ENCODE results near the gene TNFRSF8.

- TF ChIP-seq, protein P1, sequence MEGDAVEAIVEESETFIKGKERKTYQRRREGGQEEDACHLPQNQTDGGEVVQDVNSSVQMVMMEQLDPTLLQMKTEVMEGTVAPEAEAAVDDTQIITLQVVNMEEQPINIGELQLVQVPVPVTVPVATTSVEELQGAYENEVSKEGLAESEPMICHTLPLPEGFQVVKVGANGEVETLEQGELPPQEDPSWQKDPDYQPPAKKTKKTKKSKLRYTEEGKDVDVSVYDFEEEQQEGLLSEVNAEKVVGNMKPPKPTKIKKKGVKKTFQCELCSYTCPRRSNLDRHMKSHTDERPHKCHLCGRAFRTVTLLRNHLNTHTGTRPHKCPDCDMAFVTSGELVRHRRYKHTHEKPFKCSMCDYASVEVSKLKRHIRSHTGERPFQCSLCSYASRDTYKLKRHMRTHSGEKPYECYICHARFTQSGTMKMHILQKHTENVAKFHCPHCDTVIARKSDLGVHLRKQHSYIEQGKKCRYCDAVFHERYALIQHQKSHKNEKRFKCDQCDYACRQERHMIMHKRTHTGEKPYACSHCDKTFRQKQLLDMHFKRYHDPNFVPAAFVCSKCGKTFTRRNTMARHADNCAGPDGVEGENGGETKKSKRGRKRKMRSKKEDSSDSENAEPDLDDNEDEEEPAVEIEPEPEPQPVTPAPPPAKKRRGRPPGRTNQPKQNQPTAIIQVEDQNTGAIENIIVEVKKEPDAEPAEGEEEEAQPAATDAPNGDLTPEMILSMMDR (IDR thresholded peaks at IDR 0.05), result no peak
- TF ChIP-seq POLR2AphosphoS5 (IDR thresholded peaks at IDR 0.05; ENCODE audit: low read depth, low read length) (no peak), SIN3A (IDR thresholded peaks at IDR 0.05; ENCODE audit: borderline replicate concordance, insufficient read depth, low read depth, low read length) (no peak), TCF7L2 (IDR thresholded peaks at IDR 0.05; ENCODE audit: low read depth, low read length) (no peak)
Measured at GRCh38 chr1:12145616-12146342, 82.7 kb downstream of the TNFRSF8 start.

All from Panc1 (cell line).